ENCODE data around the gene BBS4.

- TF ChIP-seq EZH2 (IDR thresholded peaks at IDR 0.05; ENCODE audit: insufficient read depth, low read length): no peak
- TF ChIP-seq, protein P1, sequence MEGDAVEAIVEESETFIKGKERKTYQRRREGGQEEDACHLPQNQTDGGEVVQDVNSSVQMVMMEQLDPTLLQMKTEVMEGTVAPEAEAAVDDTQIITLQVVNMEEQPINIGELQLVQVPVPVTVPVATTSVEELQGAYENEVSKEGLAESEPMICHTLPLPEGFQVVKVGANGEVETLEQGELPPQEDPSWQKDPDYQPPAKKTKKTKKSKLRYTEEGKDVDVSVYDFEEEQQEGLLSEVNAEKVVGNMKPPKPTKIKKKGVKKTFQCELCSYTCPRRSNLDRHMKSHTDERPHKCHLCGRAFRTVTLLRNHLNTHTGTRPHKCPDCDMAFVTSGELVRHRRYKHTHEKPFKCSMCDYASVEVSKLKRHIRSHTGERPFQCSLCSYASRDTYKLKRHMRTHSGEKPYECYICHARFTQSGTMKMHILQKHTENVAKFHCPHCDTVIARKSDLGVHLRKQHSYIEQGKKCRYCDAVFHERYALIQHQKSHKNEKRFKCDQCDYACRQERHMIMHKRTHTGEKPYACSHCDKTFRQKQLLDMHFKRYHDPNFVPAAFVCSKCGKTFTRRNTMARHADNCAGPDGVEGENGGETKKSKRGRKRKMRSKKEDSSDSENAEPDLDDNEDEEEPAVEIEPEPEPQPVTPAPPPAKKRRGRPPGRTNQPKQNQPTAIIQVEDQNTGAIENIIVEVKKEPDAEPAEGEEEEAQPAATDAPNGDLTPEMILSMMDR (IDR thresholded peaks at IDR 0.05; ENCODE audit: insufficient read depth, low read depth, low read length): no peak
Measured at GRCh38 chr15:72688697-72689096, 2.7 kb downstream of the BBS4 start.

All from astrocyte (in vitro differentiated cells and primary cell).